Measurements from ENCODE around the gene CPED1. TPM values are rescaled to one million over a fixed set of nuclear protein-coding genes. Genes with fewer than 3 reads are reported as not detected.

Gene CPED1
- total RNA-seq, 1 donor from 2014 or later, result 34.6 TPM

DNA sequence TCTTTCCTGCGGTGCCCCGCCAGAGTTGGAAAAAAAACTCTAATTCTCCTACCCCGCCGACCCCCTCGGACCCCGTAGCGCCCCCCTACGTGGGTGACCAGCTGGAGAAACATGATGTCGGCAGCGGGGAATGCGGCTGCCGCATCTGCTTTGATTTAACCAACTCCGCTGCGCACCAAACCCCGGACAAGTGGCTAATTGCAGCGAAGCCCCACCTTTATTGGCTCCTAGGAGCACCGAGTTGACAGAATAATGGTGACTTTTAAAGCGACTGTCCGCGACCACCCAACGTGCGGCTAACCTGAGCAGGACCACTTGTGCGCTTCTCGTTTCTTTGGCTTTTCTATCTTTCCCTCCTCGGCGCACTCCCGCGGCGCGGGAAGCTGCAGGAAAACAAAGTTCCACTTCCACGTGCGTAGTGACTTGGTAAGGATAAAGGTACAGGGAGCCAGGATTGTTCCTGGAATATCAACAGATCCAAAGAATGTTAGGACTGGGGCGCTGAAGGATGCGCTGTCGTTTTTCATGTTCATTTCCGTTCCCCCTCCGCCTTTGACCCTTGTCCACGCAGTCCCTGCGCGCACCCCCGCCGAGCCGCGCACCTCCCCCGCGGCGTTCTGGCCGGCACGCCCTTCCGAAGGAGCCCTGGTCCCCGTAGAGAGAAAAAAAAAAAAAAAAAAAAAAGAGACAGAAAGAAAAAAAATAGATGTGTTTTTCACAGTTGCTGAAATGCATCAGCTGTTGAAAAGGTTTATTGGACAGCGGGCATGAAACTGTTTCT lies 341.7 kb downstream of the CPED1 start:
- DNase-seq (ENCODE audit: low spot score) (no peak), ATAC-seq (peak; percentile 64)

DNA sequence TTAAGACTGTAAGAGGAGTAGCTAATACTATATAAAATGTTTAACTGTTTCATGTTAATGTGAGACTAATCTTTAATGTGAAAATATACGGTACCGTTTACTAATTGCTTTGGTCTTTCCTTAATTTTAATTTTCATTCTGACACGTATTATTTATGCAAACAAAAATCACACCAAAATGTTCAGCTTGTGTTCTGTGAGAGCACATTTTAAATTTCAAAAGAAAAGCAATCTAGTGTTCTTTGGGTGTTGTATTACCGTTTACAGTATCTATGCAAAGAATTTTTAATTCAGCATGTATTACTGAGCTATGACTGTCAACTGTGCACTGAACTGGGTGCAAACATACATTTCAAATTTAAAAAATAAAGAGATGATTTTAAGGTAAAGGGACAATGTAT lies 342.5 kb downstream of the CPED1 start:
- no peak for ATAC-seq
- DNase-seq (ENCODE audit: low spot score), result no peak

DNA sequence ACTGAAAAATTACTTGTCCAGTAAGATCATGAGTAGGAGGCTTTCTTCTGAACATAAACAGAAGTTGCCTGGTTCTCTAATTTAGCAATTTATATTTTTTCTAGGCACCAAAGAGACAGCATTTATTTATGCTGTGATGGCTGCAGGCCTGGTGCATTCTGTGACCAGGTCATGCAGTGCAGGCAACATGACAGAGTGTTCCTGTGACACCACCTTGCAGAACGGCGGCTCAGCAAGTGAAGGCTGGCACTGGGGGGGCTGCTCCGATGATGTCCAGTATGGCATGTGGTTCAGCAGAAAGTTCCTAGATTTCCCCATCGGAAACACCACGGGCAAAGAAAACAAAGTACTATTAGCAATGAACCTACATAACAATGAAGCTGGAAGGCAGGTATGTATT lies 343.1 kb downstream of the CPED1 start:
- ATAC-seq, result no peak
- no peak for DNase-seq (ENCODE audit: low spot score)

DNA sequence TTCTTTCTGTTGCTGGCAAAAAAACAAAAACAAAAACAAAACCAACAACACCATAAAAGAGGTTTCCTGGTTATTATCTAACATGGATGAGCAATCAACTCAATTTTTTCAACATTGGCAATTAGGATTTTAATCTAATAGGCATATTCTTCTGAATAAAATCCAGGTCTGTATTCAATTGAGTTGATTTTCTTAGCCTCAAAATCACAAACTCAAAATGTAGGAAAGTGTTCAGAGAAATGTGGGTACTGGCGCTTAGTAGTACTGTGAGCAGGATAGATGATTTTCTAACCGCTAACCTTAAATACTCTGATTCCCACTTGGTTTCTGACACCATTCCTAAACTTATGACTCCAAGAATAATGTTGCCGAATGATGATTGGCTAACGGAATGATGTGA lies 345.9 kb downstream of the CPED1 start:
- no peak for DNase-seq (ENCODE audit: low spot score)
- no peak for ATAC-seq

DNA sequence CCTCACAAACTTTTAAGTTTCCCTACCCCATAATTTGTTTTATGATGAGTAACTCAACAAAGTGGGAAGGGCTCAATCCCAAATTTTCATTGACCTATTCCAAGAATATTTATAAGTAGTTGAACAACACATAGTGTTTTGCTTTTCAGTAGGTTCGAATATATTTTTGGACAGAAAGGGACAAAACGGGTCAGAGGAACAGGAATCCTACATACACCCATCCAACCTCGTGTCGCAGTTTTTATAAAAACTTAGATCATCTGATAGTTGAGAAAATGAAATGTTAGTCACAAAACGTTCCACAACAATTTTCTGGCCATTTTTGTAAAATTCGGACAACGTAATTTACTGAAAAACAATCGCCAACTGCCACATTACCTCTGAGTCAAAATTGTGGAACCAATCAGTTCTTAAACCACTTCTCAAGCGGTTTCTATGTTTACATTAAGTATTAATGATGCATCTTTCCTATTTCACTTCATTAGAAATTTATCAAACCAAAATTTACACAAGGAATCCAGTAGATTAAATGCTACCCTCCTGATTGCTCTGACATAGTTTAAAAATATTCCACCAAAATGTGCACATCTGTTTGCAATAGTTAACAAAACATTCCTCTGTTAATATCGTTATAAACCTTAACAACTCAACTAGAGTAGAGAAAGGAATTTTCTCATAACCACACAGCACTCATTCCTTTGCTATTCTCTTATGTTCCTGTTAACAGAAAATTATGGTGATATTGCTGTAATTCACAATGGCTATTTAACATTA lies 346.6 kb downstream of the CPED1 start:
- DNase-seq (ENCODE audit: low spot score) (no peak), ATAC-seq (no peak)

DNA sequence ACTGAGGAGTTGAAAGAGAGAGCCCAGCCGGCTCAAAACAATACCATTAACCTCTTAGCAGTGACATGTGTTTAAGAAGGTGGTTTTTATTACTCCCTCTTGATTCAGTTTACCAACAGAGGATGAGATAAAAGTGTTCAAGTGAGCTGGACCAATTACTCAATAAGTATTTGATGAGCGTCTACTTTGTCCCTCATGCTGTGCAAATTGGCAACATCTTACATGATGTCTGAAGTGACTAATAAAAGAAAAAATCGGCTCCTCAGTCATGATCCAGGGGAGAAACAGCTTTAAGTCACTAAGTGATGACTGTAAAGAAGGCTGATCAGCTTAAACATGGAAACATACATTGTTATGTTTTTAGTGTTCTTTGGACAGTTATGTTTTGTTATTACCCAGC lies 348.1 kb downstream of the CPED1 start:
- DNase-seq (ENCODE audit: low spot score) (no peak), ATAC-seq (no peak)

DNA sequence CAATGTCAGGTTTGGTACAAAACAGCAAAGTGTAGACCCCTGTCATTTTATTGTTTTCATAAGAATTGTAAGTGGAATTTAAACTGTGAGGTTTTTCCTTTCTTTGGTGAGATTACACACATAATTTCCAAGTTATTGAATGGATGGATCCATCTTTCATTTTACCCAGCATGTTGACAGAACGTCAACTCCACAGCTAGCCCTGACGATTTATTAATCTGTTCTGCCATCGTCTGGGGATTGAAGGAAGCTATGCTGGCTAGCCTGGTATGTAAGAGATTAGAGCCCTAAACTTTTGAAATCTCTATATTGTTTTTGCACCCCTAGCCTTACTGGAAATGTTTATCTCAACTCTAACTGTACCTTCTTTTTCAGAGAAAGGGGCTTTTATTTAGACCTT lies 348.9 kb downstream of the CPED1 start:
- no peak for DNase-seq (ENCODE audit: low spot score)
- peak; percentile 84 for ATAC-seq

DNA sequence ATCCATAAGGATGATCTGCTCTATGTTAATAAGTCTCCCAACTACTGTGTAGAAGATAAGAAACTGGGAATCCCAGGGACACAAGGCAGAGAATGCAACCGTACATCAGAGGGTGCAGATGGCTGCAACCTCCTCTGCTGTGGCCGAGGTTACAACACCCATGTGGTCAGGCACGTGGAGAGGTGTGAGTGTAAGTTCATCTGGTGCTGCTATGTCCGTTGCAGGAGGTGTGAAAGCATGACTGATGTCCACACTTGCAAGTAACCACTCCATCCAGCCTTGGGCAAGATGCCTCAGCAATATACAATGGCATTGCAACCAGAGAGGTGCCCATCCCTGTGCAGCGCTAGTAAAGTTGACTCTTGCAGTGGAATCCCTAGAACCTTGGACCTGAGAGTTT lies 350.6 kb downstream of the CPED1 start:
- no peak for ATAC-seq
- no peak for DNase-seq (ENCODE audit: low spot score)

DNA sequence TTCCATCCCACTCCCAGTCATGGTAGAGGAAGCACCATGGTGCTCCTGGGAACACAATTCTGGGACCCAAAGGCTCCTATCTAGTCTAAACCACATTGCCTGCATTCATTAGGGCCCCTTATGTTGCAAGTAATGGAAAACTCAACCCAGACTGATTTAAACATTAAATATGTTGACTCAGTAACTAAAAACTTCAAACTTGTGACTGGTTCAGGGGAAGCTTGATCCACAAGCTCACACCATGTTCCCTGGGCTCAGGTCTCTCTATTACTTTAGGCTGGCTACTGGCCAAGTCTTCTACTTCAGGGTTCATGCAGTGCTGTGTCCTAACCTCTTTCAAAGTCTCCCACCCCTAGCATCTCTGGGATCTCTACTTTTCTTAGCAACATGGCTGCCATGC lies 353.4 kb downstream of the CPED1 start:
- DNase-seq (ENCODE audit: low spot score) (no peak), ATAC-seq (no peak)

DNA sequence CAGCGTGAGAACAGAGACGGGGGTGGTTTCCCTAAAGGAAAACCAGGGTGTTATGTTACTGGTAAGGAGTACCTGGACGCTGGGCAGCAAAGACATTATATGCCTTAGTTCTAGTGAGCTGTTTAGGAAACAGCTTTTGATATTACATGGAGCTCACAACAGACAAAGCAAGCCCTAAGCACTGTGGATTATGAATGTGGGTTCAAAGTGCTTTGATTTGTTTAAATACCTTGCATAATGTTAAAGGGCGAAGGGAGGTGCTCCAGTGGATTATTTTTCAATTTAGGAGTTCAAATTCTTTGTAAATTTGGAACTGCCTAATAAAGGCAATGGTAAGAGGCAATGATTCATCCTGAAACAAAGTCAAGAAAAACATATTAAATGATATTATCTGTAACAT lies 354.1 kb downstream of the CPED1 start:
- ATAC-seq (peak; percentile 80), DNase-seq (ENCODE audit: low spot score) (no peak)

DNA sequence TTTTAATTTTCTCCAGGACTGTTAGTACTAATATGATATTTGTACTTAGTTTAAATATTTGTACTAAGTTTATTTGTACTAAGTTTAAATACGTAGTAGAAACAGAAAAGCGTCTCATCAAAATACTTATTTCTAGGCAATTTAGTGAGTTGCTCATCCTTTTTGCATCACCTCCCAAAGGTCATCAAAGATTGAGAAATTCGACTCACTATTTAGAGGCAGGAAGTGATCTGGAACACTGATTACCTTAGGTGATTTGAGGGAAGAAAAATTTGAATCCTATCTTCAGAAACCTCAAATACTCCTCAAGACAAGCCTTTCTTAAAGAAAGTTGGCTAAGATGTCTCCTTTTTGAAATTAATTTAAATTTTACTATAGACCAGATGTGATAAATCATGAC lies 354.8 kb downstream of the CPED1 start:
- DNase-seq (ENCODE audit: low spot score) (no peak), ATAC-seq (peak; percentile 61)

DNA sequence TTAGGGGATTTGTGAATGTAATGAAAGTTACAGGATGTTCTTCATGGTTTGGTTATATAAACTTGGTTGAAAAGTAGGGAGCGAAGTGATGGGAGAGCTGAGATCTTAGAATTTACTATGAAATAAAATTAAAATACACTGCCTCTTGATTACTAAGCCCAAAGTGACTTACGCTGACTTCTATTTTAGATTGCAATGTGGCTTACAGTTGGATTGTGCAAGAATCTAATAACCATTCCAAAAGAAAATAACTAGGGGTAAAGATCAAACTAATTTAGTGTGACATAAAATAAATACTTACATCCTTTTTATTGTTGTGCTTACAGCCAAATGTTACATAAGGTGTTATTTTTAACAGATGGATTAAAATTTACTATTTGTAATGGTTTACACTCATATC lies 355.6 kb downstream of the CPED1 start:
- DNase-seq (ENCODE audit: low spot score) (no peak), ATAC-seq (no peak)

DNA sequence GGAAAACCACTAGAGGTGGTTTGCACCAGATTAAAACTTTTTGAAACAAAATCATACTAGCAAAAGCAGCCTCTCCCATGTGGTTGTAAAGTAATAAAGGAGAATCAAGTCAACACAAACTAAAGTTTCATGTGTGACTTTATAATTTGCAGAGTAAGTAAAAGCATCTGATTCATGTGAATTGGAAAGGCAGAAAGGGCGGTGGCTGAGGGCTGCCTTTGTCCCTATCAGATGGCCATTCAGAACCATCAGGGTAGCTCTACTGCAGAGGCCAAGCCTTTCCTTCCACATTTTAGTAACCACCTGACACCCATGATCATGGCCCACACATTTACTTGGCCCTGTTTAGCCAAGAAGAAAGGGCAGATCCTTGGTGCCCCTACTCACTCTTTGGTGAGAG lies 356.0 kb downstream of the CPED1 start:
- ATAC-seq (no peak), DNase-seq (ENCODE audit: low spot score) (no peak)

Other genes with a start within 250 kb of the CPED1 start
- gene TSPAN12, start 130.6 kb upstream of the CPED1 start, total RNA-seq, result 15.1 TPM
- 5.4 TPM for gene ING3, start 37.9 kb upstream of the CPED1 start, total RNA-seq

Data from left lobe of liver (tissue), 2 donors.